Panc1 (cell line): ENCODE measurements around the gene CDH16.

ENCODE experiments used
- CTCF ChIP-seq: fragments of 450-650 bp; IDR thresholded peaks from 2 replicates; pipeline ENCODE4 v1.5.1; 2017; ENCODE audit warnings: mild to moderate bottlenecking
- POLR2AphosphoS5 ChIP-seq: IDR thresholded peaks from 2 replicates; pipeline ENCODE4 v1.6.1; 2012; ENCODE audit warnings: mild to moderate bottlenecking, low read depth, low read length, moderate library complexity
- REST ChIP-seq, 2 experiments: IDR thresholded peaks; 2 replicates each; pipeline ENCODE4 v1.6.1; 2011 to 2012; ENCODE audit warnings: low read depth in 2 of 2, control low read depth in 1 of 2, low read length in 1 of 2, mild to moderate bottlenecking in 1 of 2, moderate library complexity in 1 of 2; ENCODE audit not compliant: insufficient read depth in 1 of 2
- SIN3A ChIP-seq: IDR thresholded peaks from 2 replicates; pipeline ENCODE4 v1.6.1; 2012; ENCODE audit warnings: low read depth, mild to moderate bottlenecking, low read length, moderate library complexity, borderline replicate concordance; ENCODE audit not compliant: insufficient read depth
- TCF7L2 ChIP-seq: IDR thresholded peaks from 2 replicates; pipeline ENCODE4 v1.6.1; 2011; ENCODE audit warnings: mild to moderate bottlenecking, low read depth, low read length, inconsistent platforms

- TF ChIP-seq CTCF, result no peak
- no peak for TF ChIP-seq POLR2AphosphoS5
- TF ChIP-seq REST (IDR thresholded peaks at IDR 0.05; ENCODE audit: insufficient read depth in 1 of 2, low read depth in 2 of 2, low read length in 1 of 2), result no peak
- TF ChIP-seq TCF7L2, result no peak
- TF ChIP-seq SIN3A, result no peak
These were observed 18.3 kb upstream of the CDH16 start for GRCh38 chr16:66936889-66937554.
